Fibroblast of pulmonary artery (primary cell): ENCODE measurements around the gene GJC1.

Experiments used
- DNase-seq: peaks from one replicate; pipeline ENCODE4 v3.0.0-alpha.2; 2010; ENCODE audit warnings: low read depth
- H3K4me3 ChIP-seq: replicated peaks from 2 replicates; pipeline ENCODE4 v1.5.1; 2011; ENCODE audit warnings: low read depth, mild to moderate bottlenecking, control low read depth, low read length, moderate library complexity
- CTCF ChIP-seq: IDR thresholded peaks from 2 replicates; pipeline ENCODE4 v1.5.1; 2011; ENCODE audit warnings: mild to moderate bottlenecking, control low read depth, low read length, inconsistent platforms; ENCODE audit errors: missing control alignments

GJC1 gene

GRCh38 chr17:44871556-44871955, 41.5 kb upstream of the GJC1 start:
- no peak for DNase-seq
- no peak overlapping the region for H3K4me3 ChIP-seq
- no peak for TF ChIP-seq CTCF

GRCh38 chr17:44867841-44868240, 37.8 kb upstream of the GJC1 start:
- no peak for DNase-seq
- TF ChIP-seq CTCF = no peak
- H3K4me3 ChIP-seq = no peak overlapping the region

GRCh38 chr17:44865931-44866330, 35.8 kb upstream of the GJC1 start:
- no peak for TF ChIP-seq CTCF
- DNase-seq = no peak
- H3K4me3 ChIP-seq = no peak overlapping the region

GRCh38 chr17:44865231-44865660, 35.2 kb upstream of the GJC1 start:
- TF ChIP-seq CTCF = peak; percentile 92
- no peak overlapping the region for H3K4me3 ChIP-seq
- peak; percentile 85 for DNase-seq

- no peak for TF ChIP-seq CTCF
- no peak for DNase-seq
- H3K4me3 ChIP-seq = no peak overlapping the region
Measured at GRCh38 chr17:44864831-44865230, 34.7 kb upstream of the GJC1 start.

- no peak for TF ChIP-seq CTCF
- no peak overlapping the region for H3K4me3 ChIP-seq
- DNase-seq = peak; percentile 20
Measured at GRCh38 chr17:44863061-44863918, 33.2 kb upstream of the GJC1 start.
